ENCODE measurements around the gene METTL26.

Gene METTL26

GRCh38 chr16:636206-637080 lies at the start of gene METTL26:
TSS of gene METTL26 (minus strand) at chr16:636305. CDS start at chr16:636290, 15 bp downstream.
- DNase-seq: peak; percentile 97 to 98

- no peak for DNase-seq
These were observed 49.0 kb upstream of the METTL26 start for GRCh38 chr16:684961-685696.

- peak; percentile 95 to 98 for DNase-seq
These were observed 48.1 kb upstream of the METTL26 start, which contains the start of gene JMJD8 for GRCh38 chr16:684071-684794. TSS of gene JMJD8 (minus strand) at chr16:684334. CDS start at chr16:684319, 15 bp downstream.

- DNase-seq: no peak
These were observed 47.4 kb upstream of the METTL26 start for GRCh38 chr16:683396-684070.

GRCh38 chr16:682493-683395 lies 46.6 kb upstream of the METTL26 start:
- DNase-seq: no peak

- no peak for DNase-seq
These were observed 45.8 kb upstream of the METTL26 start for GRCh38 chr16:681746-682427.

- DNase-seq: peak in 1 of 2 experiments; percentile 39
These were observed 45.1 kb upstream of the METTL26 start for GRCh38 chr16:680967-681745.

GRCh38 chr16:680625-680945 lies 44.5 kb upstream of the METTL26 start:
- no peak for DNase-seq

- DNase-seq: peak; percentile 88 to 89
These were observed 43.9 kb upstream of the METTL26 start, which contains the start of gene STUB1 for GRCh38 chr16:679814-680624. TSS of gene STUB1 (plus strand) at chr16:680410. CDS start at chr16:680526, 116 bp downstream.

GRCh38 chr16:678858-679813 lies 43.0 kb upstream of the METTL26 start:
- peak; percentile 72 to 82 for DNase-seq

- DNase-seq: no peak
These were observed 42.2 kb upstream of the METTL26 start for GRCh38 chr16:678209-678857.

GRCh38 chr16:677316-678190 lies 41.4 kb upstream of the METTL26 start:
- DNase-seq: no peak

- no peak for DNase-seq
These were observed 40.8 kb upstream of the METTL26 start for GRCh38 chr16:676913-677312.

- DNase-seq: no peak
These were observed 40.4 kb upstream of the METTL26 start for GRCh38 chr16:676565-676902.

- DNase-seq: no peak
These were observed 39.9 kb upstream of the METTL26 start for GRCh38 chr16:675884-676564.

Data from NCI-H1930 (cell line).